Prostate gland (tissue), 2 donors: ENCODE data around the gene DUSP2. TPM values are rescaled to one million over a fixed set of nuclear protein-coding genes. Genes with fewer than 3 reads are reported as not detected.
A peak's percentile ranks its signal among the peaks of the same experiment; 100 is the strongest.

Experiments used
- DNase-seq: peaks from one replicate; pipeline ENCODE4 v3.0.0-alpha.2; 2019; ENCODE audit warnings: low spot score
- H3K27ac ChIP-seq, 2 donors: fragments of 200-600 bp; sonication (generic); 2 replicates each; pipeline ENCODE4 v1.5.1; 2017 to 2019
- H3K27me3 ChIP-seq: fragments of 200-600 bp; sonication (generic); replicated peaks from 2 replicates; pipeline ENCODE4 v1.5.1; 2019; ENCODE audit not compliant: insufficient read depth
- H3K36me3 ChIP-seq, 2 donors: fragments of 200-600 bp; sonication (generic); 1 replicate in 1 of 2; 2 replicates in 1 of 2; pipeline versions ENCODE4 v1.5.1 to v1.8.1; 2017 to 2019
- H3K4me1 ChIP-seq: fragments of 200-600 bp; sonication (generic); replicated peaks from 2 replicates; pipeline ENCODE4 v1.5.1; 2019
- H3K4me3 ChIP-seq, 2 donors: fragments of 200-600 bp; sonication (generic); 2 replicates each; pipeline ENCODE4 v1.5.1; 2017 to 2019
- H3K9me3 ChIP-seq: fragments of 200-600 bp; sonication (generic); 2 replicates; pipeline ENCODE4 v1.5.1; 2017
- POLR2A ChIP-seq: fragments of 450-650 bp; IDR thresholded peaks from one replicate; pipeline ENCODE4 v1.6.1; 2016; ENCODE audit warnings: antibody characterized with exemption, mild to moderate bottlenecking
- POLR2AphosphoS5 ChIP-seq: sonication (generic); formaldehyde crosslinking; IDR thresholded peaks from one replicate; pipeline ENCODE4 v1.6.1; 2017; ENCODE audit warnings: antibody characterized with exemption
- WGBS: methylation state at CpG from one replicate; pipeline ENCODE4 v1.1.5; 2018; 5-methylcytosine and 5-hydroxymethylcytosine counted together
- intact Hi-C: fragments of 100-400 bp; cut with DNase I; formaldehyde crosslinking; loops from one replicate; pipeline ENCODE4 v1.14.2; 2022
- total RNA-seq, 2 donors: library from RNA; depleted of rRNA; stranded (reverse); fragments of >200 nt; gene quantifications; one replicate each; pipeline ENCODE4 v1.1.0, GENCODE V29; 2016
- TF ChIP-seq, protein P1 (sequence below), 4 experiments: fragments of 200-600 bp in 2 of 4; fragments of 450-650 bp in 2 of 4; sonication (generic) in 2 of 4; IDR thresholded peaks; 1 replicate in 3 of 4; 2 replicates in 1 of 4; pipeline ENCODE4 v1.5.1; 2016 to 2019; ENCODE audit warnings: antibody characterized with exemption in 4 of 4, mild to moderate bottlenecking in 2 of 4, moderate library complexity in 2 of 4

The DUSP2 gene
- total RNA-seq, 2 donors from 2014 or later: 5.2 to 45.7 TPM

GRCh38 chr2:96102596-96103186, 42.5 kb downstream of the DUSP2 start:
- Histone ChIP-seq H3K4me1 (no peaks in the 10 kb centered on the region), H3K36me3 (no peaks in the 10 kb centered on the region), H3K9me3 (no peaks in the 10 kb centered on the region), H3K4me3 (no peak overlapping the region), H3K27me3 (no peaks in the 10 kb centered on the region), H3K27ac (no peak overlapping the region)
- WGBS: 98% methylated on average over 14 of the region's 15 CpGs
- intact Hi-C loops: no loop called here
- TF ChIP-seq, protein P1, sequence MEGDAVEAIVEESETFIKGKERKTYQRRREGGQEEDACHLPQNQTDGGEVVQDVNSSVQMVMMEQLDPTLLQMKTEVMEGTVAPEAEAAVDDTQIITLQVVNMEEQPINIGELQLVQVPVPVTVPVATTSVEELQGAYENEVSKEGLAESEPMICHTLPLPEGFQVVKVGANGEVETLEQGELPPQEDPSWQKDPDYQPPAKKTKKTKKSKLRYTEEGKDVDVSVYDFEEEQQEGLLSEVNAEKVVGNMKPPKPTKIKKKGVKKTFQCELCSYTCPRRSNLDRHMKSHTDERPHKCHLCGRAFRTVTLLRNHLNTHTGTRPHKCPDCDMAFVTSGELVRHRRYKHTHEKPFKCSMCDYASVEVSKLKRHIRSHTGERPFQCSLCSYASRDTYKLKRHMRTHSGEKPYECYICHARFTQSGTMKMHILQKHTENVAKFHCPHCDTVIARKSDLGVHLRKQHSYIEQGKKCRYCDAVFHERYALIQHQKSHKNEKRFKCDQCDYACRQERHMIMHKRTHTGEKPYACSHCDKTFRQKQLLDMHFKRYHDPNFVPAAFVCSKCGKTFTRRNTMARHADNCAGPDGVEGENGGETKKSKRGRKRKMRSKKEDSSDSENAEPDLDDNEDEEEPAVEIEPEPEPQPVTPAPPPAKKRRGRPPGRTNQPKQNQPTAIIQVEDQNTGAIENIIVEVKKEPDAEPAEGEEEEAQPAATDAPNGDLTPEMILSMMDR (IDR thresholded peaks at IDR 0.05): no peak
- TF ChIP-seq POLR2A: no peak
- no peak for TF ChIP-seq POLR2AphosphoS5
- DNase-seq: no peak

GRCh38 chr2:96100893-96101304, 44.3 kb downstream of the DUSP2 start:
- no peaks in the 10 kb centered on the region for H3K36me3 ChIP-seq
- H3K27ac ChIP-seq: no peak overlapping the region
- no peak for TF ChIP-seq POLR2AphosphoS5
- H3K4me3 ChIP-seq: no peak overlapping the region
- H3K4me1 ChIP-seq: no peaks in the 10 kb centered on the region
- no peaks in the 10 kb centered on the region for H3K9me3 ChIP-seq
- intact Hi-C loops: no loop called here
- WGBS: 97% methylated on average over 3 of the region's 3 CpGs
- no peak for DNase-seq
- H3K27me3 ChIP-seq: no peaks in the 10 kb centered on the region

DNA sequence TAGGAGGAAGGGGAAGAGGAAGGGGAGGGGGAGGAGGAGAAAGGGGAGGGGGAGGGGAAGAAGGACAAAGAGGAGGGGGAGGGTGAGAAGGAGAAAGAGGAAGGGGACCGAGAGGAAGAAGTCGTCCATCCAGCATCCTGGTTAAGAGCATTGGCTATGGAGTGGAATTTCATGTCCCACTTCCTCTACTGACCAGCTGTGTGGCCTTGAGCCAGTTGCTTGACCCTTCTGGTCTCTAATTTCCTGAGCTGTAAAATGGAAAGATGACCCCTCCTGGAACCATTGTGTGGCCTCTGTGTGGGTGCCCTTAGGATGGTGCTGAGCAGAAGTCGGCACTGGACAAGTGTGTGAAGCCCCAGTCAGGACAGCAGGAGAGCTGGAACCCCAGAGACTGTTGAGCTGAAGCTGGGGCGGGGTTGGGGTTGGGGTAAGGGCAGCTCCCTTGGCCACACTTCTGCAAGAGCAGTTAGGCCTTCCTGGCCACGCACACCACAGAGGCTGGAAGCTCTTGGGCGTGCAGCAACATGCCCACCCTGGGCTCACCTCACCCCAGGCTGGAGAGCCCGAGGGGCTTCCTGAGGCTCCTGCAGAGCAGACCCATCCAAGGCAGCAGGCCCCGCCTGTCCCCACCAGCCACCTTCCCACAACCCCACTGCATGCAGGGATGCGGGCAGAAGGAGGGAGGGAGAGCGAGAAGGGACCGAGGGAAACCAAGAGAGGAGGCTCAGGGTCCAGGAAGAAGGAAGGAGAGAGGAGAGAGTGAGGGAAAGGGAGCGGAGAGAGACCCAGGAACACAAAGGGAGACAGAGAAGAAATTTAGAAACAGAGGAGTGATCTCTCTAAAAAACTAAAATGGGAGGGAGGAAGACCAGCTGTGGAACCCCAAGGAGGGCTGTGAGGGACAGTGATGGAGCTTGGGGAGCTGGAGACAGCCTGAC, 45.1 kb downstream of the DUSP2 start:
- no peak overlapping the region for H3K4me3 ChIP-seq
- intact Hi-C loops: no loop called here
- H3K9me3 ChIP-seq: no peaks in the 10 kb centered on the region
- H3K27me3 ChIP-seq: no peaks in the 10 kb centered on the region
- H3K4me1 ChIP-seq: no peaks in the 10 kb centered on the region
- no peak overlapping the region for H3K27ac ChIP-seq
- H3K36me3 ChIP-seq: no peaks in the 10 kb centered on the region
- 71% methylated on average over 12 of the region's 12 CpGs for WGBS
- no peak for DNase-seq
- TF ChIP-seq POLR2AphosphoS5: no peak
- no peak for TF ChIP-seq POLR2A
- TF ChIP-seq, protein P1 (IDR thresholded peaks at IDR 0.05): no peak

- TF ChIP-seq, protein P1 (IDR thresholded peaks at IDR 0.05): no peak
- no peak for TF ChIP-seq POLR2A
- TF ChIP-seq POLR2AphosphoS5: no peak
- H3K4me3 ChIP-seq: no peak overlapping the region
- H3K27ac ChIP-seq: peak overlapping the region; percentile 49 to 61
- DNase-seq: no peak
- no peaks in the 10 kb centered on the region for H3K27me3 ChIP-seq
- H3K4me1 ChIP-seq: no peaks in the 10 kb centered on the region
- 73% methylated on average over 11 of the region's 11 CpGs for WGBS
- H3K9me3 ChIP-seq: no peaks in the 10 kb centered on the region
- intact Hi-C loops: no loop called here
- no peaks in the 10 kb centered on the region for H3K36me3 ChIP-seq
Observed at GRCh38 chr2:96098900-96099590, 46.2 kb downstream of the DUSP2 start.
